Esophagus squamous epithelium (tissue), 4 donors: Measurements from ENCODE around the gene FMN2.

Experiments
- POLR2A ChIP-seq, 4 donors: fragments of 450-650 bp; IDR thresholded peaks; one replicate each; pipeline ENCODE4 v1.6.1; 2017; ENCODE audit warnings: antibody characterized with exemption in 4 of 4, mild to moderate bottlenecking in 4 of 4, moderate library complexity in 3 of 4
- TF ChIP-seq, protein P1 (sequence below), 6 experiments: fragments of 450-650 bp in 4 of 6; fragments of 200-600 bp in 2 of 6; sonication (generic) in 2 of 6; IDR thresholded peaks; one replicate each; pipeline ENCODE4 v1.5.1; 2016 to 2019; ENCODE audit warnings: antibody characterized with exemption in 6 of 6, mild to moderate bottlenecking in 4 of 6, moderate library complexity in 4 of 6

- TF ChIP-seq, protein P1, sequence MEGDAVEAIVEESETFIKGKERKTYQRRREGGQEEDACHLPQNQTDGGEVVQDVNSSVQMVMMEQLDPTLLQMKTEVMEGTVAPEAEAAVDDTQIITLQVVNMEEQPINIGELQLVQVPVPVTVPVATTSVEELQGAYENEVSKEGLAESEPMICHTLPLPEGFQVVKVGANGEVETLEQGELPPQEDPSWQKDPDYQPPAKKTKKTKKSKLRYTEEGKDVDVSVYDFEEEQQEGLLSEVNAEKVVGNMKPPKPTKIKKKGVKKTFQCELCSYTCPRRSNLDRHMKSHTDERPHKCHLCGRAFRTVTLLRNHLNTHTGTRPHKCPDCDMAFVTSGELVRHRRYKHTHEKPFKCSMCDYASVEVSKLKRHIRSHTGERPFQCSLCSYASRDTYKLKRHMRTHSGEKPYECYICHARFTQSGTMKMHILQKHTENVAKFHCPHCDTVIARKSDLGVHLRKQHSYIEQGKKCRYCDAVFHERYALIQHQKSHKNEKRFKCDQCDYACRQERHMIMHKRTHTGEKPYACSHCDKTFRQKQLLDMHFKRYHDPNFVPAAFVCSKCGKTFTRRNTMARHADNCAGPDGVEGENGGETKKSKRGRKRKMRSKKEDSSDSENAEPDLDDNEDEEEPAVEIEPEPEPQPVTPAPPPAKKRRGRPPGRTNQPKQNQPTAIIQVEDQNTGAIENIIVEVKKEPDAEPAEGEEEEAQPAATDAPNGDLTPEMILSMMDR (IDR thresholded peaks at IDR 0.05) = no peak
- no peak for TF ChIP-seq POLR2A (IDR thresholded peaks at IDR 0.05)
These were observed 377.0 kb downstream of the FMN2 start for GRCh38 chr1:240468656-240469055.
